ENCODE results near the gene CCKAR. TPM values are rescaled to one million over a fixed set of nuclear protein-coding genes. Genes with fewer than 3 reads are reported as not detected.

Gene CCKAR
- total RNA-seq, 2 donors from 2014 or later: not detected

- H3K9ac ChIP-seq (ENCODE audit: low read depth in 2 of 2, low read length in 2 of 2): no peak overlapping the region
- intact Hi-C loops (cut with DNase I): no loop called here
- no peaks in the 10 kb centered on the region for H3K36me3 ChIP-seq
- no peaks in the 10 kb centered on the region for H3K4me1 ChIP-seq
- DNase-seq: no peak
- no peak for TF ChIP-seq CTCF (IDR thresholded peaks at IDR 0.05)
- H3K27ac ChIP-seq: no peak overlapping the region
- no peaks in the 10 kb centered on the region for H3K27me3 ChIP-seq
- H3K4me3 ChIP-seq: no peak overlapping the region
- H3K9me3 ChIP-seq: no peaks in the 10 kb centered on the region
These were observed 941 bp downstream of the CCKAR start for GRCh38 chr4:26489101-26489985.

GRCh38 chr4:26485684-26486083, 4.6 kb downstream of the CCKAR start:
- no peak overlapping the region for H3K4me3 ChIP-seq

GRCh38 chr4:26484516-26484915, 5.8 kb downstream of the CCKAR start:
- Histone ChIP-seq H3K27me3 (no peaks in the 10 kb centered on the region), H3K9me3 (no peaks in the 10 kb centered on the region), H3K27ac (no peak overlapping the region), H3K9ac (ENCODE audit: low read depth in 2 of 2, low read length in 2 of 2) (no peak overlapping the region), H3K4me1 (no peaks in the 10 kb centered on the region), H3K36me3 (no peaks in the 10 kb centered on the region), H3K4me3 (no peak overlapping the region)
- intact Hi-C loops (cut with DNase I): no loop called here
- no peak for TF ChIP-seq CTCF (IDR thresholded peaks at IDR 0.05)
- DNase-seq: no peak

More at GRCh38 chr4:26485684-26486083, 4.6 kb downstream of the CCKAR start:
- TF ChIP-seq CTCF (IDR thresholded peaks at IDR 0.05): no peak
- intact Hi-C loops (cut with DNase I): no loop called here
- Histone ChIP-seq H3K9ac (ENCODE audit: low read depth in 2 of 2, low read length in 2 of 2) (no peak overlapping the region), H3K27ac (no peak overlapping the region), H3K4me1 (no peaks in the 10 kb centered on the region), H3K27me3 (no peaks in the 10 kb centered on the region), H3K9me3 (no peaks in the 10 kb centered on the region), H3K36me3 (no peaks in the 10 kb centered on the region)
- DNase-seq: no peak

- no peak overlapping the region for H3K4me3 ChIP-seq
- no peaks in the 10 kb centered on the region for H3K27me3 ChIP-seq
- H3K9ac ChIP-seq (ENCODE audit: low read depth in 2 of 2, low read length in 2 of 2): no peak overlapping the region
- H3K27ac ChIP-seq: no peak overlapping the region
- DNase-seq: no peak
- no peak for TF ChIP-seq CTCF (IDR thresholded peaks at IDR 0.05)
- intact Hi-C loops (cut with DNase I): no loop called here
- no peaks in the 10 kb centered on the region for H3K9me3 ChIP-seq
- no peaks in the 10 kb centered on the region for H3K36me3 ChIP-seq
- no peaks in the 10 kb centered on the region for H3K4me1 ChIP-seq
These were observed 6.2 kb downstream of the CCKAR start for GRCh38 chr4:26484032-26484515.

- no peaks in the 10 kb centered on the region for H3K27me3 ChIP-seq
- no peaks in the 10 kb centered on the region for H3K36me3 ChIP-seq
- intact Hi-C loops (cut with DNase I): no loop called here
- no peak for DNase-seq
- no peak overlapping the region for H3K4me3 ChIP-seq
- H3K9ac ChIP-seq (ENCODE audit: low read depth in 2 of 2, low read length in 2 of 2): no peak overlapping the region
- TF ChIP-seq CTCF (IDR thresholded peaks at IDR 0.05): no peak
- H3K4me1 ChIP-seq: no peaks in the 10 kb centered on the region
- no peaks in the 10 kb centered on the region for H3K9me3 ChIP-seq
- H3K27ac ChIP-seq: no peak overlapping the region
These were observed 7.5 kb downstream of the CCKAR start for GRCh38 chr4:26482508-26483462.
